Gastroesophageal sphincter (tissue), 3 donors: Measurements from ENCODE around the gene CD300LG.

Experiments used
- POLR2A ChIP-seq, 2 donors: fragments of 450-650 bp; IDR thresholded peaks; one replicate each; pipeline ENCODE4 v1.6.1; 2017; ENCODE audit warnings: antibody characterized with exemption in 2 of 2, mild to moderate bottlenecking in 2 of 2, moderate library complexity in 1 of 2
- POLR2AphosphoS5 ChIP-seq: sonication (generic); formaldehyde crosslinking; IDR thresholded peaks from one replicate; pipeline ENCODE4 v1.6.1; 2017; ENCODE audit warnings: antibody characterized with exemption
- TF ChIP-seq, protein P1 (sequence below), 4 experiments: fragments of 200-600 bp in 2 of 4; fragments of 450-650 bp in 2 of 4; sonication (generic) in 1 of 4; IDR thresholded peaks; one replicate each; pipeline ENCODE4 v1.5.1; 2017 to 2019; ENCODE audit warnings: antibody characterized with exemption in 4 of 4, mild to moderate bottlenecking in 2 of 4, moderate library complexity in 2 of 4

DNA sequence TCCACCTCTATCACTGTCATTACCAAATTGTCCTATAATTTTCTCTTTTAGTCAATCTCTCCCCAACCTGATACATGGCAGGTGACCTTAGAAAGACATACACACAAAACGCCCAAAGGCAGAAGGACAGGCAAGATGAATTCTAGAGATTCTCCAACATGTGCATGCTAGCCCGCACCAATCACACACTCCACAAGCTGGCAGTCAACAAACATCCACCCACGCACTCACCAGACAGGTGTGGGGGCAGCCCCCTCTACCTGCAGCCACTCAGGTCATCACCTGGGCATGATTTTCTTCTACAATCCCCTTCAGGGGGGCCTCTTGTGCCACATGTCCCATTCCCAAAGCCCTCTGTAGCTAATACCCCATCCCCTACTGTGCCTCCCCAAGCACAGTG lies 50.9 kb downstream of the CD300LG start:
- no peak for TF ChIP-seq POLR2A (IDR thresholded peaks at IDR 0.05)
- TF ChIP-seq, protein P1, sequence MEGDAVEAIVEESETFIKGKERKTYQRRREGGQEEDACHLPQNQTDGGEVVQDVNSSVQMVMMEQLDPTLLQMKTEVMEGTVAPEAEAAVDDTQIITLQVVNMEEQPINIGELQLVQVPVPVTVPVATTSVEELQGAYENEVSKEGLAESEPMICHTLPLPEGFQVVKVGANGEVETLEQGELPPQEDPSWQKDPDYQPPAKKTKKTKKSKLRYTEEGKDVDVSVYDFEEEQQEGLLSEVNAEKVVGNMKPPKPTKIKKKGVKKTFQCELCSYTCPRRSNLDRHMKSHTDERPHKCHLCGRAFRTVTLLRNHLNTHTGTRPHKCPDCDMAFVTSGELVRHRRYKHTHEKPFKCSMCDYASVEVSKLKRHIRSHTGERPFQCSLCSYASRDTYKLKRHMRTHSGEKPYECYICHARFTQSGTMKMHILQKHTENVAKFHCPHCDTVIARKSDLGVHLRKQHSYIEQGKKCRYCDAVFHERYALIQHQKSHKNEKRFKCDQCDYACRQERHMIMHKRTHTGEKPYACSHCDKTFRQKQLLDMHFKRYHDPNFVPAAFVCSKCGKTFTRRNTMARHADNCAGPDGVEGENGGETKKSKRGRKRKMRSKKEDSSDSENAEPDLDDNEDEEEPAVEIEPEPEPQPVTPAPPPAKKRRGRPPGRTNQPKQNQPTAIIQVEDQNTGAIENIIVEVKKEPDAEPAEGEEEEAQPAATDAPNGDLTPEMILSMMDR (IDR thresholded peaks at IDR 0.05), result no peak
- TF ChIP-seq POLR2AphosphoS5, result no peak
